ENCODE results near the gene LRRN4. TPM values are rescaled to one million over a fixed set of nuclear protein-coding genes. Genes with fewer than 3 reads are reported as not detected.

The LRRN4 gene
- total and polyA plus RNA-seq, 2 of the 4 experiments (the other 2 are of a cell fraction), result under 0.01 to 0.19 TPM

- no peak overlapping the region for H3K4ac ChIP-seq (ENCODE audit: low read depth, low read length)
- no peak overlapping the region for H4K5ac ChIP-seq (ENCODE audit: low read depth, low read length)
- intact Hi-C loops (cut with micrococcal nuclease) (no loop called here), dilution Hi-C loops (cut with HindIII; ENCODE audit: low sequenced_read_pairs, unreplicated experiment) (no loop called here), in situ Hi-C loops (cut with MboI; ENCODE audit: low sequenced_read_pairs) (no loop called here)
- CTCF ChIA-PET, result interaction anchor here (0.7 kb wide), 1 partner anchor 117 kb away, joined by 3 read pairs; no protein-coding TSS in a partner anchor
- H3K27ac ChIP-seq (ENCODE audit: insufficient read depth, low read length), result no peak overlapping the region
- no peak overlapping the region for H3K9ac ChIP-seq (ENCODE audit: low read depth, low read length)
- H2AFZ ChIP-seq (replicated peaks; ENCODE audit: low read length, poor library complexity), result no peak overlapping the region
- WGBS, 2 experiments (ENCODE audit: extremely low coverage in 2 of 2, insufficient read length in 1 of 2), result no CpG with 5 or more reads among the region's 6 CpGs
- H2BK120ac ChIP-seq (ENCODE audit: low read depth, low read length), result no peak overlapping the region
- no peak overlapping the region for H3K23ac ChIP-seq (ENCODE audit: low read depth, low read length)
- no peak overlapping the region for H3K4me2 ChIP-seq (ENCODE audit: low read depth, low read length)
- no peak overlapping the region for H2BK5ac ChIP-seq (ENCODE audit: low read depth, low read length, poor library complexity, severe bottlenecking)
- no peak overlapping the region for H2AK5ac ChIP-seq (ENCODE audit: low read depth, low read length)
- DNase-seq, result no peak
- BruUV-seq (replicated peaks), result no TSS peak
- peaks cover 17% of the 10 kb centered on the region for H3K9me1 ChIP-seq (ENCODE audit: insufficient read depth, low read length)
- no peak overlapping the region for H2BK15ac ChIP-seq (ENCODE audit: low read depth, low read length)
- no peak overlapping the region for H2BK20ac ChIP-seq (ENCODE audit: low read depth, low read length)
- POLR2A ChIA-PET (ENCODE audit: unreplicated experiment), result no interaction called here
- H3K36me3 ChIP-seq (ENCODE audit: control insufficient read depth, insufficient read depth, low read length), result peaks cover 15% of the 10 kb centered on the region
- peaks cover 12% of the 10 kb centered on the region; the same call in 1 of the 2 replicates for H4K20me1 ChIP-seq (ENCODE audit: insufficient read depth, low read length)
- H4K8ac ChIP-seq (ENCODE audit: low read depth in 2 of 2, low read length in 2 of 2), result no peak overlapping the region
- H3K18ac ChIP-seq (ENCODE audit: low read depth, low read length), result no peak overlapping the region
- TF ChIP-seq SMC3 (IDR thresholded peaks at IDR 0.05; ENCODE audit: low read depth, low read length) (no peak), MAFK (IDR thresholded peaks at IDR 0.05; ENCODE audit: low read depth, low read length) (no peak), NFE2L2 (IDR thresholded peaks at IDR 0.05; ENCODE audit: low read depth, low read length) (no peak), ELK1 (IDR thresholded peaks at IDR 0.05; ENCODE audit: borderline replicate concordance, low read depth, low read length) (no peak), RCOR1 (IDR thresholded peaks at IDR 0.05; ENCODE audit: insufficient replicate concordance, low read length) (no peak), POLR2A (IDR thresholded peaks at IDR 0.05; ENCODE audit: low read depth, low read length) (no peak), USF2 (IDR thresholded peaks at IDR 0.05; ENCODE audit: low read depth, low read length) (no peak), BHLHE40 (IDR thresholded peaks at IDR 0.05; ENCODE audit: low read depth, low read length) (no peak), RAD21 (IDR thresholded peaks at IDR 0.05; ENCODE audit: low read length) (no peak), RFX5 (IDR thresholded peaks at IDR 0.05; ENCODE audit: low read depth, low read length) (no peak), CHD1 (IDR thresholded peaks at IDR 0.05; ENCODE audit: low read depth, low read length) (no peak), MXI1 (IDR thresholded peaks at IDR 0.05; ENCODE audit: borderline replicate concordance, low read depth, low read length) (no peak), CTCF (conservative IDR thresholded peaks at IDR 0.05; ENCODE audit: low read depth, low read length) (no peak), CEBPB (IDR thresholded peaks at IDR 0.05; ENCODE audit: low read depth, low read length) (no peak), MAZ (IDR thresholded peaks at IDR 0.05; ENCODE audit: borderline replicate concordance, low read depth, low read length) (no peak), FOS (IDR thresholded peaks at IDR 0.05; ENCODE audit: low read depth, low read length) (no peak)
- H3K56ac ChIP-seq (ENCODE audit: extremely low read depth, insufficient read depth, low read length), result no peak overlapping the region
- H3K9me3 ChIP-seq (ENCODE audit: control insufficient read depth, insufficient read depth, low read length), result peaks cover 5% of the 10 kb centered on the region; the same call in 1 of the 2 replicates
- ATAC-seq (ENCODE audit: low read depth), result peak; percentile 32; the same call in 1 of the 2 replicates
- no peak overlapping the region for H3K14ac ChIP-seq (replicated peaks; ENCODE audit: low read depth, low read length)
- H3K79me1 ChIP-seq (ENCODE audit: low read depth in 1 of 2, low read length in 2 of 2), result peaks cover 38 to 58% of the 10 kb centered on the region in 2 experiments
- no peaks in the 10 kb centered on the region for H3K27me3 ChIP-seq (ENCODE audit: control insufficient read depth, insufficient read depth, low read length)
- no peak overlapping the region for H3K4me3 ChIP-seq (ENCODE audit: insufficient read depth, low read depth, low read length)
- peaks cover 4% of the 10 kb centered on the region for H3K4me1 ChIP-seq (ENCODE audit: control insufficient read depth, insufficient read depth, low read length)
- H4K91ac ChIP-seq (ENCODE audit: insufficient read depth, low read depth, low read length), result no peak overlapping the region
- H2AK9ac ChIP-seq (replicated peaks; ENCODE audit: low read depth, low read length, poor library complexity), result no peak overlapping the region
These were observed 24.3 kb downstream of the LRRN4 start for GRCh38 chr20:6029538-6029937.

Measured in IMR-90 (cell line).